GM12878 (cell line): Measurements from ENCODE around the gene DYNC1LI1.

Experiments used
- NR2C2 ChIP-seq: IDR thresholded peaks from 2 replicates; pipeline ENCODE4 v1.6.1; 2011; ENCODE audit warnings: borderline replicate concordance, low read depth; ENCODE audit not compliant: control insufficient read depth, insufficient read length
- POLR2A ChIP-seq: IDR thresholded peaks from 2 replicates; pipeline ENCODE4 v1.6.1; 2011; ENCODE audit warnings: low read depth, mild to moderate bottlenecking, low read length
- POLR2AphosphoS5 ChIP-seq: IDR thresholded peaks from 2 replicates; pipeline ENCODE4 v1.6.1; 2011; ENCODE audit warnings: mild to moderate bottlenecking, low read length, inconsistent platforms
- RFX5 ChIP-seq: IDR thresholded peaks from 2 replicates; pipeline ENCODE4 v1.6.1; 2011; ENCODE audit warnings: low read depth, low read length, improper control_type of control experiment
- SRF ChIP-seq, 2 experiments: IDR thresholded peaks; 2 replicates each; pipeline ENCODE4 v1.6.1; 2011; ENCODE audit warnings: low read depth in 2 of 2, low read length in 2 of 2, mild to moderate bottlenecking in 1 of 2, moderate library complexity in 1 of 2
- TCF3 ChIP-seq: IDR thresholded peaks from 2 replicates; pipeline ENCODE4 v1.6.1; 2012; ENCODE audit warnings: low read depth, mild to moderate bottlenecking, low read length, borderline replicate concordance; ENCODE audit not compliant: insufficient read depth
- TF ChIP-seq, protein P1 (sequence below): fragments of 450-650 bp; IDR thresholded peaks from 2 replicates; pipeline ENCODE4 v1.6.1; 2016; ENCODE audit warnings: mild to moderate bottlenecking
- TF ChIP-seq, protein P2 (sequence below), 3 experiments: IDR thresholded peaks in 2 of 3; conservative IDR thresholded peaks in 1 of 3; 2 replicates each; pipeline ENCODE4 v1.5.1; 2011; ENCODE audit warnings: low read depth in 3 of 3, low read length in 3 of 3, mild to moderate bottlenecking in 3 of 3, control low read depth in 2 of 3, moderate library complexity in 2 of 3, inconsistent platforms in 1 of 3, mixed read lengths in 1 of 3; ENCODE audit not compliant: control insufficient read depth in 2 of 3, insufficient read depth in 1 of 3; ENCODE audit errors: extremely low read depth in 1 of 3
- TF ChIP-seq, protein P3 (sequence below): fragments of 450-650 bp; IDR thresholded peaks from 2 replicates; pipeline ENCODE4 v1.6.1; 2018; ENCODE audit warnings: borderline replicate concordance, mild to moderate bottlenecking; ENCODE audit not compliant: partially characterized antibody

DNA sequence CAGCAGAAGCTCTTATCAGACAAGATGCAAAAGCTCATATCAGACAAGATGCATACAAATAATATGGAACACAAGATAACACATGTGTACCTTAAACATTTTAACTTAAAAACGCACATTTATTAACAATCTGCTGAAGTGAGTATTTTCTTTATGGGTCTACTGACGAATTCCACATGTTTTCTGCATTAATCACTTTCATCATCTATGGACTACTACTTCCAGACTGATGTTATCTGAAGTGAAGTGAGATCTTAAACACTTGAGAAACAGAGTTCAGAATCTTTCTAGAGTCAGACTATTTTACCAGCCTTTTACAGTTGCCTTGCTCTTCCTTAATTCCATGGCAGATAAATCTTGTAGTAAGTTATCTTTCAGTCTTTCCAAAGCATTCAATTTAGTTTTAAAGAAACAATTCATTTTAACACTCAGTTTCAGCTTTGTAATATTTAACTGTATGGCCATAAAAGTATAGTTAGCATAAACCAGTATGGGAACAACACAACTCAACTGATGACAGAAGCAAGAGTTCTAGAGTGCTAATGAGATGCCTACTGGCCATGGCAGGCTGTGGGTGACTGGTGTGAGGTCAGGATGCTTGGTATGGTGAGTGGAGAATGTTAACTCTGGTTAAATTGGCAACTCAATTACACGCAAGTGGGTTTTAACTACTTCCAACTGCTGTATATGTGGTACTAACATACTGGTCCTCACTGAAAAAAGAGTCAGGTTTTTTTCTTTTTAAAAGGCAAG, 77.8 kb downstream of the DYNC1LI1 start:
- TF ChIP-seq, protein P1, sequence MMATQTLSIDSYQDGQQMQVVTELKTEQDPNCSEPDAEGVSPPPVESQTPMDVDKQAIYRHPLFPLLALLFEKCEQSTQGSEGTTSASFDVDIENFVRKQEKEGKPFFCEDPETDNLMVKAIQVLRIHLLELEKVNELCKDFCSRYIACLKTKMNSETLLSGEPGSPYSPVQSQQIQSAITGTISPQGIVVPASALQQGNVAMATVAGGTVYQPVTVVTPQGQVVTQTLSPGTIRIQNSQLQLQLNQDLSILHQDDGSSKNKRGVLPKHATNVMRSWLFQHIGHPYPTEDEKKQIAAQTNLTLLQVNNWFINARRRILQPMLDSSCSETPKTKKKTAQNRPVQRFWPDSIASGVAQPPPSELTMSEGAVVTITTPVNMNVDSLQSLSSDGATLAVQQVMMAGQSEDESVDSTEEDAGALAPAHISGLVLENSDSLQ: no peak
- TF ChIP-seq, protein P2, sequence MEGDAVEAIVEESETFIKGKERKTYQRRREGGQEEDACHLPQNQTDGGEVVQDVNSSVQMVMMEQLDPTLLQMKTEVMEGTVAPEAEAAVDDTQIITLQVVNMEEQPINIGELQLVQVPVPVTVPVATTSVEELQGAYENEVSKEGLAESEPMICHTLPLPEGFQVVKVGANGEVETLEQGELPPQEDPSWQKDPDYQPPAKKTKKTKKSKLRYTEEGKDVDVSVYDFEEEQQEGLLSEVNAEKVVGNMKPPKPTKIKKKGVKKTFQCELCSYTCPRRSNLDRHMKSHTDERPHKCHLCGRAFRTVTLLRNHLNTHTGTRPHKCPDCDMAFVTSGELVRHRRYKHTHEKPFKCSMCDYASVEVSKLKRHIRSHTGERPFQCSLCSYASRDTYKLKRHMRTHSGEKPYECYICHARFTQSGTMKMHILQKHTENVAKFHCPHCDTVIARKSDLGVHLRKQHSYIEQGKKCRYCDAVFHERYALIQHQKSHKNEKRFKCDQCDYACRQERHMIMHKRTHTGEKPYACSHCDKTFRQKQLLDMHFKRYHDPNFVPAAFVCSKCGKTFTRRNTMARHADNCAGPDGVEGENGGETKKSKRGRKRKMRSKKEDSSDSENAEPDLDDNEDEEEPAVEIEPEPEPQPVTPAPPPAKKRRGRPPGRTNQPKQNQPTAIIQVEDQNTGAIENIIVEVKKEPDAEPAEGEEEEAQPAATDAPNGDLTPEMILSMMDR (IDR thresholded peaks at IDR 0.05 in 2 of 3, conservative IDR thresholded peaks at IDR 0.05 in 1 of 3; ENCODE audit: control insufficient read depth in 2 of 3, extremely low read depth in 1 of 3, insufficient read depth in 1 of 3, low read depth in 3 of 3, low read length in 3 of 3): no peak
- TF ChIP-seq, protein P3, sequence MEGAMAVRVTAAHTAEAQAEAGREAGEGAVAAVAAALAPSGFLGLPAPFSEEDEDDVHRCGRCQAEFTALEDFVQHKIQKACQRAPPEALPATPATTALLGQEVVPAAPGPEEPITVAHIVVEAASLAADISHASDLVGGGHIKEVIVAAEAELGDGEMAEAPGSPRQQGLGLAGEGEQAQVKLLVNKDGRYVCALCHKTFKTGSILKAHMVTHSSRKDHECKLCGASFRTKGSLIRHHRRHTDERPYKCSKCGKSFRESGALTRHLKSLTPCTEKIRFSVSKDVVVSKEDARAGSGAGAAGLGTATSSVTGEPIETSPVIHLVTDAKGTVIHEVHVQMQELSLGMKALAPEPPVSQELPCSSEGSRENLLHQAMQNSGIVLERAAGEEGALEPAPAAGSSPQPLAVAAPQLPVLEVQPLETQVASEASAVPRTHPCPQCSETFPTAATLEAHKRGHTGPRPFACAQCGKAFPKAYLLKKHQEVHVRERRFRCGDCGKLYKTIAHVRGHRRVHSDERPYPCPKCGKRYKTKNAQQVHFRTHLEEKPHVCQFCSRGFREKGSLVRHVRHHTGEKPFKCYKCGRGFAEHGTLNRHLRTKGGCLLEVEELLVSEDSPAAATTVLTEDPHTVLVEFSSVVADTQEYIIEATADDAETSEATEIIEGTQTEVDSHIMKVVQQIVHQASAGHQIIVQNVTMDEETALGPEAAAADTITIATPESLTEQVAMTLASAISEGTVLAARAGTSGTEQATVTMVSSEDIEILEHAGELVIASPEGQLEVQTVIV: no peak
- TF ChIP-seq POLR2A: no peak
- TF ChIP-seq SRF (IDR thresholded peaks at IDR 0.05; ENCODE audit: low read depth in 2 of 2, low read length in 2 of 2): no peak
- no peak for TF ChIP-seq POLR2AphosphoS5
- TF ChIP-seq RFX5: no peak
- TF ChIP-seq TCF3: no peak
- no peak for TF ChIP-seq NR2C2
